Measurements from ENCODE around the gene KAZALD1. TPM values are rescaled to one million over a fixed set of nuclear protein-coding genes. Genes with fewer than 3 reads are reported as not detected.

The KAZALD1 gene, protein sequence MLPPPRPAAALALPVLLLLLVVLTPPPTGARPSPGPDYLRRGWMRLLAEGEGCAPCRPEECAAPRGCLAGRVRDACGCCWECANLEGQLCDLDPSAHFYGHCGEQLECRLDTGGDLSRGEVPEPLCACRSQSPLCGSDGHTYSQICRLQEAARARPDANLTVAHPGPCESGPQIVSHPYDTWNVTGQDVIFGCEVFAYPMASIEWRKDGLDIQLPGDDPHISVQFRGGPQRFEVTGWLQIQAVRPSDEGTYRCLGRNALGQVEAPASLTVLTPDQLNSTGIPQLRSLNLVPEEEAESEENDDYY
- total RNA-seq: 18.2 and 30.3 TPM in 2 replicates

DNA sequence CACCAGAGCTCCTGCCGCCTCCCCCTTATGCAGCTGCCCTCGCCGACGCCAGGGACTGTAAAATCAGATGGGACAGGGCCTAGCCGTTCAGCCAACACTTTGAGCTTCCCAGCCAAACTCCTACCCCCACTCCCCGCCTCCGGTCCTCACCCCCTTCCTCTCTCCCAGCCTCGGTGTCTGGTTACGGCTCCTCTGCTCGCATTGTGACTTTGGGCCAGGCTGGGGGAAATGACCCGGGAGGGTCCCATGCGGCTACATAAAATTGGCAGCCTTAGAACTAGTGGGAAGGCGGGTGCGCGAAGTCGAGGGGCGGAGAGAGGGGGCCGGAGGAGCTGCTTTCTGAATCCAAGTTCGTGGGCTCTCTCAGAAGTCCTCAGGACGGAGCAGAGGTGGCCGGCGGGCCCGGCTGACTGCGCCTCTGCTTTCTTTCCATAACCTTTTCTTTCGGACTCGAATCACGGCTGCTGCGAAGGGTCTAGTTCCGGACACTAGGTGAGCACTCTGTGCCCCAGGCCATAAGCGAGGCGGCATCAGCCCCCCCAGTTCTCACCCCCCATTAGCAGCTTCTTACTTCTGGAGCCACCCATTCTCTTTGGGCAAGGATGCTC lies at the start of gene KAZALD1:
TSS of gene KAZALD1 (plus strand) at position 366 of the 608 bp plus-strand sequence. CDS start 604 bp downstream, outside the sequence.

DNA sequence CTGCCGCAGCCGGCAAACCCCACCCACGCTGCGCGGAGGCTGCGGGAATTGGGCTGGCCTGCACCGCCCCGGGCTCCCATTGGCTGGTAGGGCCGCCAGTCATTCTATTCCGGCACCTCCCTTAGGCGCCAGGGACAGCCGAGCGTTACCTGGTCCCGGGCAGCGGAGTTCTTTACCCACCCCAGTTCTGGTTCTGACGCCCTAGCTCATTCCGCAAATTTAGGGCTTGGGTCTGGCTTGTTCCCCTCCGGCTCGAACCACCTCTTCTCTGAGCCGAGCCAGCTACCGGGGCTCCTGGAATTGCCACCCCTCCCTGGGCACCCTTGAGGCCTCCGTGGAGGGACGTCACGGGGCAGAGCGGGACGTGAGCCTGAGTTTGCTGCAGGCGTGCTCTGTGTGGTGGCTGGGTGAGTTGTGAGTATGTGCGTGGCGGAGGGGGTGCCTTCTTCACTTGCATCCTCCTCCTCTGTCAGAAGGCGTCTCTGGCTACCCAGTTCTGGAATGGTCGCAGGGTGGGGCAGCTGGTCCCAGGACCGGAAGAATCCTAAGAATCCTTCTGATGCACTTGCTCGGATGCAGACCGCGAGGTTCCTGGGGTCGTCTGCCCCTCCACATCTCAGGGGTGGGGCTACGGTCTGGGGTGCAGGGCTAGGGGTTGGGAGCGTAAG lies 30.5 kb upstream of the KAZALD1 start, which contains the start of the genes PDZD7 and SFXN3:
TSS of gene PDZD7 (minus strand) at position 2 of the 668 bp plus-strand sequence. CDS start 910 bp downstream, outside the sequence.
TSS of gene SFXN3 (plus strand) at position 107 of the 668 bp plus-strand sequence. CDS start 3,461 bp downstream, outside the sequence.

Other genes with a start within 250 kb of the KAZALD1 start
- gene SLF2, start 149.0 kb upstream of the KAZALD1 start, total RNA-seq: 20.6 and 22.8 TPM in 2 replicates
- 0.43 and 0.92 TPM in 2 replicates for gene SEMA4G, start 92.5 kb upstream of the KAZALD1 start, total RNA-seq
- 50.1 and 50.5 TPM in 2 replicates for gene MRPL43, start 74.5 kb upstream of the KAZALD1 start, total RNA-seq
- gene TWNK, start 74.4 kb upstream of the KAZALD1 start, total RNA-seq: 4.0 and 4.1 TPM in 2 replicates
- 43.4 and 87.9 TPM in 2 replicates for gene LZTS2, start 62.2 kb upstream of the KAZALD1 start, total RNA-seq
- 0.28 and 1.1 TPM in 2 replicates for gene PDZD7, start 30.9 kb upstream of the KAZALD1 start, total RNA-seq
- gene SFXN3, start 30.8 kb upstream of the KAZALD1 start, total RNA-seq: 39.5 and 39.8 TPM in 2 replicates
- not detected in 2 replicates for gene TLX1, start 69.3 kb downstream of the KAZALD1 start, total RNA-seq
- gene LBX1, start 167.5 kb downstream of the KAZALD1 start, total RNA-seq: not detected in 2 replicates